ENCODE measurements around the gene SAMM50.

SAMM50 gene

DNA sequence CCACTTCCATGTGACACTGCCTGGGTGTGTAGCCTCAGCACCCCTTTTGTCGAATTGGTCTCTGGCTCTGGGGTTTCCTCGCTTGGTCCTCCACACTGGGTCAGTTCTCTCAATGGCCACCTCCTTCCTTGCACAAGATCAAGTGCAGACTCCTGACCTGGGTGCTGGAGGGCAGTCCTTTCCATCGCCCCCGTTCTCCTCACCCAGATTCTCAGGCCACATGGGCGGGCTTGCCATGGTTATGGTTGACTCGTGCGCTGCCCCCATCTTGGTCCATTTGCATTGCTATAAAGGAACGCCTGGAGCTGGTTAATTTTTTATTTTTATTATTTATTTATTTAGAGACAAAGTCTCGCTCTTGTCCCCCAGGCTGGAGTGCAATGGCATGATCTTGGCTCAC is 63.4 kb downstream of the SAMM50 start:
- H3K27ac ChIP-seq (ENCODE audit: insufficient read depth in 1 of 2, low read depth in 1 of 2, low read length in 2 of 2, poor library complexity in 1 of 2, severe bottlenecking in 2 of 2): no peak overlapping the region
- H3K27me3 ChIP-seq (replicated peaks in 2 of 5; ENCODE audit: control insufficient read depth in 4 of 5, insufficient read depth in 5 of 5, low read length in 4 of 5): no peaks in the 10 kb centered on the region
- peaks cover 0 to 3% (median 1%) of the 10 kb centered on the region in 4 experiments for H3K36me3 ChIP-seq (ENCODE audit: control insufficient read depth in 4 of 4, insufficient read depth in 4 of 4, low read length in 3 of 4)
- POLR2A ChIA-PET: no interaction called here
- H3K4me3 ChIP-seq (ENCODE audit: control insufficient read depth in 1 of 7, extremely low read depth in 1 of 7, insufficient read depth in 4 of 7, low read depth in 2 of 7, low read length in 6 of 7): no peak overlapping the region
- CTCF ChIA-PET: interaction anchor here (1.3 to 2.3 kb wide), 2 partner anchors 20 to 25 kb away, joined by 3 to 6 read pairs; no protein-coding TSS in a partner anchor
- DNase-seq: no peak
- no peaks in the 10 kb centered on the region for H3K9me3 ChIP-seq (ENCODE audit: control extremely low read depth in 1 of 5, control insufficient read depth in 4 of 5, insufficient read depth in 2 of 5, low read depth in 1 of 5, low read length in 4 of 5)
- 96% methylated on average over 3 of the region's 9 CpGs for WGBS (ENCODE audit: insufficient coverage)
- H3K4me1 ChIP-seq (ENCODE audit: control extremely low read depth in 1 of 4, control insufficient read depth in 4 of 4, insufficient read depth in 4 of 4, low read length in 3 of 4): peaks cover 0 to 15% (median 6%) of the 10 kb centered on the region in 4 experiments

DNA sequence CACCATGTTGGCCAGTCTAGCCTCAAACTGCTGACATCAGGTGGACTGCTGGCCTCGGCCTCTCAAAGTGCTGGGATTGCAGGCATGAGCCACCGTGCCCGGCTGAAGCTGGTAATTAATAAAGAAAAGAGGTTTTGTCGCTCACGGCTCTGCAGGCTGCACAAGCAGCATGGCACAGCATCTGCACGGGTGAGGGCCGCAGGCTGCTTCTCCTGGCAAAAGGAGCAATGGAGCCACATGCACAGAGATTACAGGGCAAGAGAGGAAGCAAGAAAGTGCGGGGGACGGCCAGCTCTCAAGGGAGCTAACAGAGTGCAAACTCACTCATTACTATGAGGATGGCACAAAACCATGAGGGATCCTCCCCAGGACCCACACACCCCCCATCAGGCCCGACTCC is 64.2 kb downstream of the SAMM50 start:
- H3K4me1 ChIP-seq (ENCODE audit: control extremely low read depth in 1 of 4, control insufficient read depth in 4 of 4, insufficient read depth in 4 of 4, low read length in 3 of 4): peaks cover 0 to 19% (median 10%) of the 10 kb centered on the region in 4 experiments
- no peak for DNase-seq
- peaks cover 0 to 3% (median 1%) of the 10 kb centered on the region in 4 experiments for H3K36me3 ChIP-seq (ENCODE audit: control insufficient read depth in 4 of 4, insufficient read depth in 4 of 4, low read length in 3 of 4)
- 100% methylated on average over 7 of the region's 10 CpGs for WGBS (ENCODE audit: insufficient coverage)
- no peak overlapping the region for H3K27ac ChIP-seq (ENCODE audit: insufficient read depth in 1 of 2, low read depth in 1 of 2, low read length in 2 of 2, poor library complexity in 1 of 2, severe bottlenecking in 2 of 2)
- ChIA-PET CTCF (interaction anchor here (2.3 to 2.8 kb wide), 2 partner anchors 21 to 63 kb away, joined by 6 to 9 read pairs; no protein-coding TSS in a partner anchor), POLR2A (interaction anchor here (0.6 kb wide), 1 partner anchor 81 kb away, joined by 3 read pairs; no protein-coding TSS in a partner anchor)
- no peaks in the 10 kb centered on the region for H3K9me3 ChIP-seq (ENCODE audit: control extremely low read depth in 1 of 5, control insufficient read depth in 4 of 5, insufficient read depth in 2 of 5, low read depth in 1 of 5, low read length in 4 of 5)
- H3K27me3 ChIP-seq (replicated peaks in 2 of 5; ENCODE audit: control insufficient read depth in 4 of 5, insufficient read depth in 5 of 5, low read length in 4 of 5): no peaks in the 10 kb centered on the region
- no peak overlapping the region for H3K4me3 ChIP-seq (ENCODE audit: control insufficient read depth in 1 of 7, extremely low read depth in 1 of 7, insufficient read depth in 4 of 7, low read depth in 2 of 7, low read length in 6 of 7)

DNA sequence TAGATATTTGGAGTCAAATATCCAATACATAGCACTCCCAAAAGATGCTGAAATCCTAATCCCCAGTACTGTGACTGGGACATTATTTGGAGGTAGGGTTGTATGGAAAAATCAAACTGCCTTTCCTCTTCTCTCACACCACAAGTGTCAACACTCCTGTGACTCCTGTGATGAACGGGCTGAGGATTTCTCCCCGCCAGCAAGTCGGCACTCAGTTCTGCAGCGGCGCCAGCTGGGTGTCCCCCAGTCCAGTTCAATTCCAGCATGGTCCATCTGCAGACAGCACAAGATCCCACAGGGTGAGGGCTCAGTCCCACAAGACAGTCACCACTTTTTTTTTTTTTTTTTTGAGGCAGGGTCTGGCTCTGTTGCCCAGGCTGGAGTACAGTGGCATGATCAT is 64.6 kb downstream of the SAMM50 start:
- CTCF ChIA-PET: interaction anchor here (1.6 to 2.8 kb wide), 3 partner anchors 21 to 66 kb away, joined by 6 to 9 read pairs (median 8); no protein-coding TSS in a partner anchor
- Histone ChIP-seq H3K27me3 (replicated peaks in 2 of 5; ENCODE audit: control insufficient read depth in 4 of 5, insufficient read depth in 5 of 5, low read length in 4 of 5) (no peaks in the 10 kb centered on the region), H3K9me3 (ENCODE audit: control extremely low read depth in 1 of 5, control insufficient read depth in 4 of 5, insufficient read depth in 2 of 5, low read depth in 1 of 5, low read length in 4 of 5) (no peaks in the 10 kb centered on the region), H3K36me3 (ENCODE audit: control insufficient read depth in 4 of 4, insufficient read depth in 4 of 4, low read length in 3 of 4) (peaks cover 0 to 3% (median 1%) of the 10 kb centered on the region in 4 experiments), H3K4me1 (ENCODE audit: control extremely low read depth in 1 of 4, control insufficient read depth in 4 of 4, insufficient read depth in 4 of 4, low read length in 3 of 4) (peaks cover 0 to 21% (median 13%) of the 10 kb centered on the region in 4 experiments), H3K4me3 (ENCODE audit: control insufficient read depth in 1 of 7, extremely low read depth in 1 of 7, insufficient read depth in 4 of 7, low read depth in 2 of 7, low read length in 6 of 7) (no peak overlapping the region), H3K27ac (ENCODE audit: insufficient read depth in 1 of 2, low read depth in 1 of 2, low read length in 2 of 2, poor library complexity in 1 of 2, severe bottlenecking in 2 of 2) (no peak overlapping the region)
- WGBS (ENCODE audit: insufficient coverage): 98% methylated on average over 5 of the region's 5 CpGs
- no peak for DNase-seq
- POLR2A ChIA-PET: interaction anchor here (0.6 kb wide), 1 partner anchor 80 kb away, joined by 3 read pairs; no protein-coding TSS in a partner anchor

DNA sequence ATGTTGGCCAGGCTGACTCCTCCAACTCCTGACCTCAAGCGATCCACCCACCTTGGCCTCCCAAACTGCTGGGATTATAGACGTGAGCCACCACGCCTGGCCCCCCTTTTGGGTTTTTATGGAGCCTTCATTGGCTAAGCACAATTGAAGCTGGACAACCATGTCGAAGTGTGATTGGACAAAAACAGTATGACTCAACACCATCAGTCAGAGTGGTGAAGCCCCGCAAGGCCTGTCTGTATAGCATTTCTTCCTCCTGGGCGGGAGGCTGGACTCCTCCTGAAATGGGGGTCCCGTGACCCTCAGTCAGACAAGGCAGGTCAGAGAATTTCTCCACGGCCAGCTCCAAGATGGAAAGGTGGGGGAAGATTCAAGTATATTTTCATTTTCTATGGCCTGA is 65.7 kb downstream of the SAMM50 start:
- POLR2A ChIA-PET: no interaction called here

DNA sequence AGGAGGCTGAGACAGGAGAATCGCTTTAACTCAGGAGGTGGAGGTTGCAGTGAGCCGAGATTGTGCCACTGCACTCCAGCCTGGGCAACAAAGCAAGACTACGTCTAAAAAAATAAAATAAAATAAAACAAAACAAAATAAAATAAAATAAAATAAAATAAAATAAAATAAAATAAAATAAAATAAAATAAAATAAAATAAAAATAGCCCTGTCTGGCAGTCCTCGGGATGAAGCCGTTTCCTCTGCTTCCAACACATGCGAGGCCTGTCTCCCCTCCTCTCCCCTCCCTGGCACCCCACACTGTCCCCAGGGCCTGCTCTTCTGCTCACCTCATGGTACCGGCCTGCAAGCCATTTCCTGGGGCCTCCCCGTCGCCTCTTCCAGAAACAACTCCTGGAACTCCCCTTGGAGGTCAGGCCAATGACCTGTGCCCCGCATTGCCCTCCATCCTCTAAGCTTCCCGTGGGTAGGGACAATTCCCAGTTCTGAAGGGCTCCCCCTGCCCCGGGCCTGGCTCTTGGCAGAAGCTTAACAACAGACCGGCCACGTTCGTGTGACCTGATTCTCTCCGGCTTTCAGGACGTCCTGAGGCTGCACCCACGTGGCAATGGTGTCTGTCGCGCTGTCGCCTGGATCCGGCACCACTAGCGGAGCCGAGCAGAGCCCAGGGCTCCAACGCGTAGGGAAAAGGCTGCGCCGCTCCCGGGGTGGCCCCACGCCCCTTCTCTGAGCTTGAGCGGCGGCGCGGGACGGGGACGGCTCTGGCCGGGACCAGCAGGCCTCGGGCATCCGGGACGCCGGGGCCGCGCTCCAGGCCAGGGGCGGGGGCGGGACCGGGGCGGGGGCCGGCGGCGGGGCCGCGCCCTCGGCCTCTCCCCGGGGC is 68.4 kb downstream of the SAMM50 start:
- Histone ChIP-seq H3K27me3 (replicated peaks in 2 of 5; ENCODE audit: control insufficient read depth in 4 of 5, insufficient read depth in 5 of 5, low read length in 4 of 5) (no peaks in the 10 kb centered on the region), H3K36me3 (ENCODE audit: control insufficient read depth in 4 of 4, insufficient read depth in 4 of 4, low read length in 3 of 4) (peaks cover 0 to 2% (median 0%) of the 10 kb centered on the region in 4 experiments), H3K9me3 (ENCODE audit: control extremely low read depth in 1 of 5, control insufficient read depth in 4 of 5, insufficient read depth in 2 of 5, low read depth in 1 of 5, low read length in 4 of 5) (no peaks in the 10 kb centered on the region), H3K4me1 (ENCODE audit: control extremely low read depth in 1 of 4, control insufficient read depth in 4 of 4, insufficient read depth in 4 of 4, low read length in 3 of 4) (peaks cover 0 to 58% (median 40%) of the 10 kb centered on the region in 4 experiments), H3K4me3 (ENCODE audit: control insufficient read depth in 1 of 7, extremely low read depth in 1 of 7, insufficient read depth in 4 of 7, low read depth in 2 of 7, low read length in 6 of 7) (peak overlapping the region; percentile 11 to 79 (median 67)), H3K27ac (ENCODE audit: insufficient read depth in 1 of 2, low read depth in 1 of 2, low read length in 2 of 2, poor library complexity in 1 of 2, severe bottlenecking in 2 of 2) (peak overlapping the region in 1 of 2 experiments; percentile 71)
- ChIA-PET CTCF (interaction anchor here (0.6 to 5.7 kb wide), 7 partner anchors 12 to 59 kb away, joined by 3 to 29 read pairs (median 4); no protein-coding TSS in a partner anchor), POLR2A (interaction anchor here (0.8 to 1.8 kb wide), 2 partner anchors 27 to 45 kb away, joined by 4 to 7 read pairs; no protein-coding TSS in a partner anchor)
- peak; percentile 30 to 61 (median 46) for DNase-seq
- 8% methylated on average over 24 of the region's 54 CpGs for WGBS (ENCODE audit: insufficient coverage)

More for the DNA sequence above, 65.7 kb downstream of the SAMM50 start:
- no peak for DNase-seq
- CTCF ChIA-PET: interaction anchor here (1.0 to 2.8 kb wide), 4 partner anchors 10 to 65 kb away, joined by 3 to 9 read pairs (median 6); no protein-coding TSS in a partner anchor
- 95% methylated on average over 8 of the region's 8 CpGs for WGBS (ENCODE audit: insufficient coverage)
- peaks cover 0 to 3% (median 1%) of the 10 kb centered on the region in 4 experiments for H3K36me3 ChIP-seq (ENCODE audit: control insufficient read depth in 4 of 4, insufficient read depth in 4 of 4, low read length in 3 of 4)
- no peaks in the 10 kb centered on the region for H3K27me3 ChIP-seq (replicated peaks in 2 of 5; ENCODE audit: control insufficient read depth in 4 of 5, insufficient read depth in 5 of 5, low read length in 4 of 5)
- H3K9me3 ChIP-seq (ENCODE audit: control extremely low read depth in 1 of 5, control insufficient read depth in 4 of 5, insufficient read depth in 2 of 5, low read depth in 1 of 5, low read length in 4 of 5): no peaks in the 10 kb centered on the region
- no peak overlapping the region for H3K27ac ChIP-seq (ENCODE audit: insufficient read depth in 1 of 2, low read depth in 1 of 2, low read length in 2 of 2, poor library complexity in 1 of 2, severe bottlenecking in 2 of 2)
- no peak overlapping the region for H3K4me3 ChIP-seq (ENCODE audit: control insufficient read depth in 1 of 7, extremely low read depth in 1 of 7, insufficient read depth in 4 of 7, low read depth in 2 of 7, low read length in 6 of 7)
- peaks cover 0 to 33% (median 24%) of the 10 kb centered on the region in 4 experiments for H3K4me1 ChIP-seq (ENCODE audit: control extremely low read depth in 1 of 4, control insufficient read depth in 4 of 4, insufficient read depth in 4 of 4, low read length in 3 of 4)

DNA sequence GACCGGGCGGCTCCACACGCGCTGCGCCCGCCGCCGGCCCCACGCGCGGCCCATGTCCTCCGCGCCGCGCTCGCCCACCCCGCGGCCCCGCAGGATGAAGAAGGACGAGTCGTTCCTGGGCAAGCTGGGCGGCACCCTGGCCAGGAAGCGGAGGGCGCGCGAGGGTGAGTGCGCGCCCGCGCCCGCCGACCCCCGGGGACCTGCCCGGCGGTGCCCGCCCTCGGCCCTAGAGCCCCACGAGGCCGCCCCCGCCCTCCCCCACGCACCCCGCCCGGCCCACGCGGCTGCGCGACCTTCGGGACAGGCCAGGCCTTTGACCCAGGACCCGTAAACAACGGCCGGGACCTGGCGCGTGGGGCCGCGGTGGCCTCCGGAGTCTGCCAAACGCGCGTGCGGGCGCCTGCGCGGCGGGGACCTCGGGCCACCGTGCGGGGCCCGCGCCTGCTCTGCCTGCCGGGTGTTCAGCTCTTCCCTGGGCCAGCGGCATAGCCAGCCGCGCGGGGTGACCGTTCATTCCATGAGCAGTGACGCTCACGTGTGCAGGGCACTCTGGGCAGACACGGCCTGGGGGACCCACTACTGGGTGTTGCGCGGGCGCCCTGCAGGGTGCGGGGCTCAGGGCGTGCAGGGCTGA is 69.2 kb downstream of the SAMM50 start, which contains the start of gene PARVB:
Gene PARVB, plus strand, starts transcription at position 15 of the 634 bp plus-strand sequence. Its CDS starts 38 bp downstream, at position 53.
- POLR2A ChIA-PET: interaction anchor here (1.5 to 1.8 kb wide), 2 partner anchors 26 to 44 kb away, joined by 5 to 7 read pairs; no protein-coding TSS in a partner anchor
- Histone ChIP-seq H3K36me3 (ENCODE audit: control insufficient read depth in 4 of 4, insufficient read depth in 4 of 4, low read length in 3 of 4) (peaks cover 0 to 2% (median 0%) of the 10 kb centered on the region in 4 experiments), H3K27me3 (replicated peaks in 2 of 5; ENCODE audit: control insufficient read depth in 4 of 5, insufficient read depth in 5 of 5, low read length in 4 of 5) (no peaks in the 10 kb centered on the region), H3K4me1 (ENCODE audit: control extremely low read depth in 1 of 4, control insufficient read depth in 4 of 4, insufficient read depth in 4 of 4, low read length in 3 of 4) (peaks cover 0 to 60% (median 40%) of the 10 kb centered on the region in 4 experiments), H3K27ac (ENCODE audit: insufficient read depth in 1 of 2, low read depth in 1 of 2, low read length in 2 of 2, poor library complexity in 1 of 2, severe bottlenecking in 2 of 2) (peak within 1 kb of the TSS in 1 of 2 experiments; percentile 71), H3K4me3 (ENCODE audit: control insufficient read depth in 1 of 7, extremely low read depth in 1 of 7, insufficient read depth in 4 of 7, low read depth in 2 of 7, low read length in 6 of 7) (peak within 1 kb of the TSS; percentile 34 to 79 (median 67)), H3K9me3 (ENCODE audit: control extremely low read depth in 1 of 5, control insufficient read depth in 4 of 5, insufficient read depth in 2 of 5, low read depth in 1 of 5, low read length in 4 of 5) (no peaks in the 10 kb centered on the region)
- WGBS (ENCODE audit: insufficient coverage): under 1% methylated on average over 64 of the region's 83 CpGs
- CTCF ChIA-PET: interaction anchor here (1.0 to 5.7 kb wide), 4 partner anchors 31 to 58 kb away, joined by 3 to 29 read pairs (median 4); no protein-coding TSS in a partner anchor
- peak in 2 of 3 donors; percentile 33 to 60 for DNase-seq

Data from common myeloid progenitor, CD34-positive (primary cell).